GM12875 (cell line): Measurements from ENCODE around the gene GJA3.

ENCODE experiments used
- H3K4me3 ChIP-seq: one replicate; pipeline ENCODE4 v1.5.1; 2011; ENCODE audit warnings: low read depth, low read length, control low read depth
- TF ChIP-seq, protein P1 (sequence below): IDR thresholded peaks from 2 replicates; pipeline ENCODE4 v1.5.1; 2011; ENCODE audit warnings: low read depth, mild to moderate bottlenecking, control low read depth, inconsistent platforms, low read length, moderate library complexity, borderline replicate concordance; ENCODE audit not compliant: insufficient read depth

Gene GJA3

GRCh38 chr13:20142023-20142926 is 18.6 kb downstream of the GJA3 start:
- H3K4me3 ChIP-seq = no peak overlapping the region
- TF ChIP-seq, protein P1, sequence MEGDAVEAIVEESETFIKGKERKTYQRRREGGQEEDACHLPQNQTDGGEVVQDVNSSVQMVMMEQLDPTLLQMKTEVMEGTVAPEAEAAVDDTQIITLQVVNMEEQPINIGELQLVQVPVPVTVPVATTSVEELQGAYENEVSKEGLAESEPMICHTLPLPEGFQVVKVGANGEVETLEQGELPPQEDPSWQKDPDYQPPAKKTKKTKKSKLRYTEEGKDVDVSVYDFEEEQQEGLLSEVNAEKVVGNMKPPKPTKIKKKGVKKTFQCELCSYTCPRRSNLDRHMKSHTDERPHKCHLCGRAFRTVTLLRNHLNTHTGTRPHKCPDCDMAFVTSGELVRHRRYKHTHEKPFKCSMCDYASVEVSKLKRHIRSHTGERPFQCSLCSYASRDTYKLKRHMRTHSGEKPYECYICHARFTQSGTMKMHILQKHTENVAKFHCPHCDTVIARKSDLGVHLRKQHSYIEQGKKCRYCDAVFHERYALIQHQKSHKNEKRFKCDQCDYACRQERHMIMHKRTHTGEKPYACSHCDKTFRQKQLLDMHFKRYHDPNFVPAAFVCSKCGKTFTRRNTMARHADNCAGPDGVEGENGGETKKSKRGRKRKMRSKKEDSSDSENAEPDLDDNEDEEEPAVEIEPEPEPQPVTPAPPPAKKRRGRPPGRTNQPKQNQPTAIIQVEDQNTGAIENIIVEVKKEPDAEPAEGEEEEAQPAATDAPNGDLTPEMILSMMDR = no peak

DNA sequence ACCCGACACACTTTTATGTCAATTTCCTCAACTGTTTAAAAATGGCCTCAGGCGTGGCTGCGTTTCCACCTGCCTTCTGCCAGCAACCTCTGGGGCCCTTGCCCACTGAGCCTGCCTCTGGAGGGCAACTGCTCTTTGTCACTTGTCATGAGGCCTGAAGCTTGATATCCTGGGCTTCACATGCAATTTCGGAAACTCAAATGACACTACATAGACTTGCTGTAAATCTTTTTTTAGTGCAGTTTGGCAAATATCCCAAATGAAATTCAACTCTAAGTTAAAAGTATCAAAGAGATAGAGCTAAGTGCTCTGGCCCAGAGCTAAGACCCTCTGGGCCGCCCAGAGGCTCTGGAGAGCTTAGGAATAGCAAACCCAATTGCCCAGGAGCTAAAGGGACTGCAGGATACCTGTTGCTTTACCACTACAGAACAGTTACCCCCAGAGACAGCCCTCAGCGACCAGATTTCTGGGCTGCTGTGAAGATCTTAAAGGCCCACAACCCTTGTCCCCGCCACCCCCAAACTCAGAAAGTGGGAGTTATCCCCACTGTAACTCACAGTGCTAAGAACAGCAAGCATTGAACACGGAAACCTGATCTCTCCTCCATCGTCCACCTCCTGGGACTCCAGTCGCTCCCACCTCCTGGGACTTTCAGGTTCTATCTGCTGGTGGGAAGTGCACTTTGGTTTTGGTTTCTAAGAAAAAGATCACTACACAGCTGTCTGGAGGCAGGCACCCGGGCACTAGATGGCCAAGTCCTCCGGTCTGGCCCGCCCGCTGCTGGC is 19.4 kb downstream of the GJA3 start:
- no peak overlapping the region for H3K4me3 ChIP-seq
- TF ChIP-seq, protein P1 = no peak

DNA sequence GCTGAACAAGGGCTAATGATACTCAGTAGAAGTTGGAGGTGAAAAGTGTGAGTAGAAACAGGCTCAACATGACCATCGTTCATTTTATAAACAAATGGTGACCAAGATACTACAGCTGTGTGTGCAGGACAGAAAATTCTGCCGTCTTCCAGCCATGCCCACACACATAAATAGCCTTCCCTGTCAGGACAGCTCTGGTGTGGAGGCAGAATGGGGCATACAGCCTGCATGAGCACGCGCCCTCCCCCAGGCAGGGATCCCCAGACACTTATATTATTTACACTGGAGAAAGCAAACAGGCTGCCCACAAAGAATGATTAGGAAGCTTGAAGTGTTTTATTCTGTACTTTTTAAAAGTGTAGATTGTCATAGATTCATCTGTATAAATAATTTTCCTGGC is 20.4 kb downstream of the GJA3 start:
- H3K4me3 ChIP-seq = no peak overlapping the region

GRCh38 chr13:20137875-20138274 is 23.0 kb downstream of the GJA3 start:
- H3K4me3 ChIP-seq = no peak overlapping the region
- TF ChIP-seq, protein P1 = no peak

More for the DNA sequence above, 20.4 kb downstream of the GJA3 start:
- TF ChIP-seq, protein P1 = no peak

GRCh38 chr13:20136781-20137703 is 23.8 kb downstream of the GJA3 start:
- no peak overlapping the region for H3K4me3 ChIP-seq
- TF ChIP-seq, protein P1 = peak; percentile 75

- TF ChIP-seq, protein P1 = no peak
- H3K4me3 ChIP-seq = no peak overlapping the region
These were observed 26.1 kb downstream of the GJA3 start for GRCh38 chr13:20134732-20135131.
